ENCODE results near the gene TNPO3.
"Not testable (repeated sequence)": the region's sequence is repeated elsewhere in the genome, so short reads cannot be mapped to it uniquely, and the experiment has no call there.

TNPO3 gene

GRCh38 chr7:129047761-129048160 is 7.2 kb downstream of the TNPO3 start:
- no peak overlapping the region for H3K27ac Mint-ChIP-seq
- no peaks in the 10 kb centered on the region for H3K9me3 Mint-ChIP-seq
- peaks cover 44% of the 10 kb centered on the region for H3K4me1 Mint-ChIP-seq
- peaks cover 52% of the 10 kb centered on the region for H3K36me3 Mint-ChIP-seq
- DNase-seq (ENCODE audit: low spot score in 2 of 2) (no peak), ATAC-seq (no peak)
- H3K4me3 Mint-ChIP-seq = no peak overlapping the region

- Mint-ChIP-seq H3K27ac (no peak overlapping the region), H3K9me3 (no peaks in the 10 kb centered on the region), H3K4me3 (no peak overlapping the region), H3K36me3 (peaks cover 56% of the 10 kb centered on the region), H3K4me1 (peaks cover 56% of the 10 kb centered on the region)
- no peak for DNase-seq (ENCODE audit: low spot score in 2 of 2)
- no peak for ATAC-seq
Observed at GRCh38 chr7:129045682-129046081, 9.2 kb downstream of the TNPO3 start.

DNA sequence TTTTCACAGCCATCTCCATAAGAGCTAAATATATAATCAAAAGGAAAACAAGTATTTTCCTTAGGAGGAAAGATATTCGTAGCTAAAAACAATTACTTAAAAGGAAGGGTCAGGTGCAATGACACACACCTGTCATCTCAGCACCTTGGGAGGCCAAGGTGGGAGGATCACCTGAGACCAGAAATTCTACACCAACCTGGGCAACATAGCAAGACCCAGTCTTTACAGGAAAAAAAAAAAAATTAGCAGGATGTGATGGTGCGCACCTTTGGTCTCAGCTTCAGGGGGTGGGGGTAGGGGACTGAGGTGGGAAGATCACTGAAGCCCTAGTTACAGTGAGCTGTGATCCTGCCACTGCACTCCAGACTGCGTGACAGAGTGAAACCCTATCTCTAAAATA is 11.9 kb downstream of the TNPO3 start:
- H3K27ac Mint-ChIP-seq = no peak overlapping the region
- no peaks in the 10 kb centered on the region for H3K9me3 Mint-ChIP-seq
- H3K36me3 Mint-ChIP-seq = peaks cover 56% of the 10 kb centered on the region
- peaks cover 50% of the 10 kb centered on the region for H3K4me1 Mint-ChIP-seq
- no peak overlapping the region for H3K4me3 Mint-ChIP-seq
- ATAC-seq (no peak), DNase-seq (ENCODE audit: low spot score in 2 of 2) (no peak)

GRCh38 chr7:129041142-129042085 is 13.5 kb downstream of the TNPO3 start:
- DNase-seq (ENCODE audit: low spot score in 2 of 2) (no peak), ATAC-seq (peak; percentile 88)
- Mint-ChIP-seq H3K9me3 (no peaks in the 10 kb centered on the region), H3K4me1 (peaks cover 48% of the 10 kb centered on the region), H3K27ac (peak overlapping the region; percentile 50), H3K4me3 (no peak overlapping the region), H3K36me3 (peaks cover 63% of the 10 kb centered on the region)

GRCh38 chr7:129038468-129038867 is 16.4 kb downstream of the TNPO3 start:
- not testable (repeated sequence) for H3K27ac Mint-ChIP-seq; H3K9me3 Mint-ChIP-seq; DNase-seq (ENCODE audit: low spot score in 2 of 2); ATAC-seq; H3K4me3 Mint-ChIP-seq
- Mint-ChIP-seq H3K36me3 (peaks cover 84% of the 10 kb centered on the region), H3K4me1 (peaks cover 47% of the 10 kb centered on the region)

- no peak overlapping the region for H3K4me3 Mint-ChIP-seq
Observed at GRCh38 chr7:129037585-129037984, 17.3 kb downstream of the TNPO3 start.

GRCh38 chr7:129032017-129032416 is 22.9 kb downstream of the TNPO3 start:
- H3K36me3 Mint-ChIP-seq = peaks cover 79% of the 10 kb centered on the region
- no peak for DNase-seq (ENCODE audit: low spot score in 2 of 2)
- no peak overlapping the region for H3K27ac Mint-ChIP-seq
- no peak for ATAC-seq
- no peaks in the 10 kb centered on the region for H3K9me3 Mint-ChIP-seq
- no peak overlapping the region for H3K4me3 Mint-ChIP-seq
- peaks cover 46% of the 10 kb centered on the region for H3K4me1 Mint-ChIP-seq

More at GRCh38 chr7:129037585-129037984, 17.3 kb downstream of the TNPO3 start:
- Mint-ChIP-seq H3K4me1 (peaks cover 42% of the 10 kb centered on the region), H3K27ac (no peak overlapping the region), H3K36me3 (peaks cover 86% of the 10 kb centered on the region), H3K9me3 (no peaks in the 10 kb centered on the region)
- ATAC-seq = no peak
- DNase-seq (ENCODE audit: low spot score in 2 of 2) = no peak

DNA sequence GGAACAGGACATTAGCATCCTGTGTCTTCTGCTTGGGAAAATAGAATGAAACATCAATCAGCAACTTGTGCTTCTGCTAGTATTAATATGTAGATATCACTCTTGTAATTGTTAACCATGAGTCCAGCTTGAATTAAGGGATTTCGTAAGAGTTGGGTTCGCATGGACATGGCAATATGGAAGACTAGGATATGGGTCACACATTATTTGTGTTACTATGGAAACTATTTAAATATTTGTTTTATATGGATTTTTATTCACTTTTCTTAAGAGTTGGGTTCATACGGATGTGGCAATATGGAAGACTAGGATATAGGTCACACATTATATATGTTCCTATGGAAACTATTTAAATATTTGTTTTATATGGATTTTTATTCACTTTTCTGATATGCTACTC is 24.5 kb downstream of the TNPO3 start:
- Mint-ChIP-seq H3K4me3 (no peak overlapping the region), H3K4me1 (peaks cover 43% of the 10 kb centered on the region), H3K9me3 (no peaks in the 10 kb centered on the region), H3K36me3 (peaks cover 65% of the 10 kb centered on the region), H3K27ac (no peak overlapping the region)
- DNase-seq (ENCODE audit: low spot score in 2 of 2) (no peak), ATAC-seq (no peak)

DNA sequence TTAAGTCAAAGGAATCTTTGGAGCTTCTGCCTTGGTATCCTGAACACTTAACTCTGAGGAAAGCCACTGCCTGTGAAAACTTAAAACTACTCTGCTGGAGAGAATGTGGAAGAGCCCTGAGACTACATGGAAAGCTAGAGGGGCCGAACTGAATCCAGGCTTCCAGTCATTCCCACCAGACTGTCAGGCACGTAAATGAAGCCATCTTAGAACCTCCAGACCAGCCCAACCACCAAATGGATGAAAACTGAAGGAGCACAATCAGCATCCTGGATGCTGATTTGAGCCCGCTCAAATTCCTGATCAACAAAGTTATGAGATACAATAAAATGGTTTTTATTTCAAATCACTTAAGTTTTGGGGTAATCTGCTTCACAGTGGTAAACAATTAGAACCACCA is 30.8 kb downstream of the TNPO3 start:
- H3K9me3 Mint-ChIP-seq = no peaks in the 10 kb centered on the region
- H3K27ac Mint-ChIP-seq = no peak overlapping the region
- H3K4me3 Mint-ChIP-seq = no peak overlapping the region
- no peak for ATAC-seq
- no peak for DNase-seq (ENCODE audit: low spot score in 2 of 2)
- H3K4me1 Mint-ChIP-seq = peaks cover 46% of the 10 kb centered on the region
- peaks cover 27% of the 10 kb centered on the region for H3K36me3 Mint-ChIP-seq

- ATAC-seq (no peak), DNase-seq (ENCODE audit: low spot score in 2 of 2) (no peak)
- H3K4me1 Mint-ChIP-seq = peaks cover 34% of the 10 kb centered on the region
- peak overlapping the region; percentile 30 for H3K27ac Mint-ChIP-seq
- H3K9me3 Mint-ChIP-seq = no peaks in the 10 kb centered on the region
- peaks cover 32% of the 10 kb centered on the region for H3K36me3 Mint-ChIP-seq
- no peak overlapping the region for H3K4me3 Mint-ChIP-seq
Observed at GRCh38 chr7:129021656-129022055, 33.3 kb downstream of the TNPO3 start.

- peaks cover 26% of the 10 kb centered on the region for H3K4me1 Mint-ChIP-seq
- DNase-seq (ENCODE audit: low spot score in 2 of 2) (no peak), ATAC-seq (no peak)
- H3K36me3 Mint-ChIP-seq = peaks cover 68% of the 10 kb centered on the region
- H3K9me3 Mint-ChIP-seq = no peaks in the 10 kb centered on the region
- H3K4me3 Mint-ChIP-seq = no peak overlapping the region
- no peak overlapping the region for H3K27ac Mint-ChIP-seq
Observed at GRCh38 chr7:129017933-129018538, 36.9 kb downstream of the TNPO3 start.

DNA sequence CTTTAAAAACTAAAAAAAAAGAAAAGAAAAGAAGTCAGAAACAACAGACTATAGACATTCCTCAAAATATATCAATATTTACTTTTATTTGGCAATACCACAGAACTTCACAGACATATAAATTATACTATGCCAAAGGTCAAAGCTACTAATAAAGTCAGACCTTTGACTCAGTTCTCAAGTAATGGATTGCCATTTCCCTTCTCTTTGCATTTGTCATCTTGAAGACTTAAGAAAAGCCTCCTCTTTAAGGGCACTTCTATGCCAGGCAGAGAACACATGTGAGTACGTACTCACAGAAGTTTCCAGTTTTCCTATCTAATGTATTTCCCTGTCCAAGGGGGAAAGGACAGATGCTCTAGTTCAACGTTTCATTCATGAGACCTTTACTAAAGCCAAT is 37.6 kb downstream of the TNPO3 start:
- Mint-ChIP-seq H3K4me1 (peaks cover 21% of the 10 kb centered on the region), H3K36me3 (peaks cover 76% of the 10 kb centered on the region), H3K9me3 (no peaks in the 10 kb centered on the region), H3K27ac (no peak overlapping the region), H3K4me3 (no peak overlapping the region)
- no peak for DNase-seq (ENCODE audit: low spot score in 2 of 2)
- no peak for ATAC-seq

DNA sequence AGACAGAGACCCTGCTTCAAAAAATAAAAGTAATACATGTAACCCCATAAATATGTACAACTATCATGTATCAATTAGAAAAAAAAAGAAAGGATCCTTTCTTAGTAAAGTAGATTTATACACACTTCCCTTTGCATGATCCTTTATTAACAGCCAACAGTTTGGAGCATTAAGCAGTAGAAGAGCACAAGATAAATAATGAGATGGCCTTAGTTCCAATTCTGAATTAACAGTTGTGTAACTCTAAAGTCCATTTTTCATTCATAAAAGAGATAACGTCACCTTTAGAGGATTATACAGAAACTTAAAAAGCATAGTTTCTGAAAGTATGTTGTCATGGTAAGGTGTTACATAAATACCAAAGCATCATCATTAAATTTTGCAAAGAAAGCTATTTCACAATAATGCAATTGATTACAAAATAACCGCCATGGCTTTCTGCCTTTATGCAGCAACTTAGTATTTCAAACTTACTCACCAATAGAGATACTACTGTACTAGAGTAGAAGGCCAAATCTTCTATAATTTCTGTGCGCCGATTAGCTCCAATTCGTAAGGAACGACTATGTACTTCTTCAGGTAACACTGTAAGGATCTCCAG is 40.3 kb downstream of the TNPO3 start:
- Mint-ChIP-seq H3K4me1 (peaks cover 10% of the 10 kb centered on the region), H3K9me3 (no peaks in the 10 kb centered on the region), H3K27ac (peak overlapping the region; percentile 14), H3K36me3 (peaks cover 92% of the 10 kb centered on the region), H3K4me3 (no peak overlapping the region)
- DNase-seq (ENCODE audit: low spot score in 2 of 2) = no peak
- no peak for ATAC-seq

DNA sequence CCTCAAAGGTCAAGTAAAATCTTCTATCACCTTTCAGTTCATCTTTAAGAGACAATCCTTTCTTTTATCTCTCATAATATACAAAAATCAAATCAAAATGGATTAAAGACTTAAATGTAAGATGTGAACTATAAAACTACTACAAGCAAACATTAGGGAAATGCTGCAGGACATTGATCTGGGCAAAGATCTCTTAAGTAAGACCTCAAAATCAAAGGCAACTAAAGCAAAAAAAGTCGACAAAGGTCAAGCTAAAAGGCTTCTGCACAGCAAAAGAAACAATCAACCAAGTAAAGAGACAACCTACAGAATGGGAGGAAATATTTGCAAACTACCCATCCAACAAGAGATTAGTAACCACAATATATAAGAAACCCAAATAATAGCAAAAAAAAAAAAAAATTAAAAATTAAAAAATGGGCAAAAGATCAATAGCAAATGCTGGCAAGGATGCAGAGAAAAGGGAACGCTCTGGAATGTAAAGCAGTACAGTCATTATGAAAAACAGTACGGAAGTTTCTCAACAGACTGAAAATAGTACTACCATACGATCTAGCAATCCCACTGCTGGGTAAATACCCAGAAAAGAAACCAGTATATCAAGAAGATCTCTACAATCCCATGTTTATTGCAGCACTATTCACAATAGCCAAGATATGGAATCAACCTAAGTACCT is 41.7 kb downstream of the TNPO3 start:
- no peak overlapping the region for H3K27ac Mint-ChIP-seq

DNA sequence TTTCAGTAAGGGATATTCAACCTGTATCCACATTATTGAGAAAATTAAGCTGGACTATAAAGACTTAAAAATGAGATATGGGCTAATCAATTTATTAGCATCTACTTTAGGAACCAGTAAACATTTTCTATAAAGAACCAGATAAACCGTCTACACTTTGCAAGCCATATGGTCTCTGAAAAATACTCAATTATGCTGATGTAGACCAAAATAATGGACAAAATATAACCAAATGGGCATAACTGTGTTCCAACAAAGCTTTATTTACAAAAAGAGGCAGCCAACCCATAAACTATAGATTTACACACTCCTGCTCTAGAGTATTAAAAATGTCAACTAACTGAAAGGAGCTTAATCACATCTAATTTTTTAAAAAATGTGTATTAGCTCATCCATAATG is 42.3 kb downstream of the TNPO3 start:
- no peak overlapping the region for H3K27ac Mint-ChIP-seq
- H3K4me3 Mint-ChIP-seq = no peak overlapping the region
- no peak for DNase-seq (ENCODE audit: low spot score in 2 of 2)
- peaks cover 21% of the 10 kb centered on the region for H3K4me1 Mint-ChIP-seq
- H3K9me3 Mint-ChIP-seq = no peaks in the 10 kb centered on the region
- peaks cover 98% of the 10 kb centered on the region for H3K36me3 Mint-ChIP-seq
- ATAC-seq = no peak

More for the DNA sequence above, 41.7 kb downstream of the TNPO3 start:
- Mint-ChIP-seq H3K9me3 (no peaks in the 10 kb centered on the region), H3K36me3 (peaks cover 98% of the 10 kb centered on the region), H3K4me3 (no peak overlapping the region), H3K4me1 (peaks cover 21% of the 10 kb centered on the region)
- ATAC-seq (no peak), DNase-seq (ENCODE audit: low spot score in 2 of 2) (no peak)
